ENCODE measurements around the gene SRCIN1.

The SRCIN1 gene

DNA sequence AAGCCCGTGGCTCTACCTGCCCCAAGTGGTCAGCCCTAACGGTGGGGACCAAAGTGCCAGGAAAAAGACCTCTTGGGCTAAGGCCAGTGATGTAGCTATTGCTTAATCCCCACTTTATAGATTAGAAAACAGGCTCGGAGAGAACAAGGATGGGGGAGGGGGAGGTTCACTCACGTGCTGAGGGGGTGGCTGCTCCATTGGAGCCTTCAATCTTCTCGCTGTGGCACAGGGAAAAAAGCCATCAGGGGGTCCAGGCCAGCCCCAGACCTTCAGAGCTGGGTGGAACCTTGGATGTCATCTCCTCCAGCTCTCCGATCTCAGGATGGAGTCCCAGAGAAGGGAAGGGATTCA, 45.9 kb downstream of the SRCIN1 start:
- no peaks in the 10 kb centered on the region for H3K36me3 ChIP-seq (ENCODE audit: insufficient read depth)
- H3K79me2 ChIP-seq (ENCODE audit: insufficient read depth, low read depth) = no peaks in the 10 kb centered on the region
- no peak overlapping the region for H3K4me3 ChIP-seq (IDR thresholded peaks at IDR 0.05; ENCODE audit: insufficient read depth, low read depth, low read length)
- peak overlapping the region; percentile 97; the same call in 1 of the 2 replicates for H2AFZ ChIP-seq (ENCODE audit: low read depth)
- no peaks in the 10 kb centered on the region for H4K20me1 ChIP-seq (ENCODE audit: insufficient read depth)
- no peak overlapping the region for H3K27ac ChIP-seq
- peaks cover 14% of the 10 kb centered on the region for H3K4me1 ChIP-seq (ENCODE audit: low read depth, poor library complexity, severe bottlenecking)
- peaks cover 35% of the 10 kb centered on the region for H3K27me3 ChIP-seq (ENCODE audit: insufficient read depth, low read depth)
- H3K4me2 ChIP-seq = peak overlapping the region; percentile 98
- TF ChIP-seq, protein P1, sequence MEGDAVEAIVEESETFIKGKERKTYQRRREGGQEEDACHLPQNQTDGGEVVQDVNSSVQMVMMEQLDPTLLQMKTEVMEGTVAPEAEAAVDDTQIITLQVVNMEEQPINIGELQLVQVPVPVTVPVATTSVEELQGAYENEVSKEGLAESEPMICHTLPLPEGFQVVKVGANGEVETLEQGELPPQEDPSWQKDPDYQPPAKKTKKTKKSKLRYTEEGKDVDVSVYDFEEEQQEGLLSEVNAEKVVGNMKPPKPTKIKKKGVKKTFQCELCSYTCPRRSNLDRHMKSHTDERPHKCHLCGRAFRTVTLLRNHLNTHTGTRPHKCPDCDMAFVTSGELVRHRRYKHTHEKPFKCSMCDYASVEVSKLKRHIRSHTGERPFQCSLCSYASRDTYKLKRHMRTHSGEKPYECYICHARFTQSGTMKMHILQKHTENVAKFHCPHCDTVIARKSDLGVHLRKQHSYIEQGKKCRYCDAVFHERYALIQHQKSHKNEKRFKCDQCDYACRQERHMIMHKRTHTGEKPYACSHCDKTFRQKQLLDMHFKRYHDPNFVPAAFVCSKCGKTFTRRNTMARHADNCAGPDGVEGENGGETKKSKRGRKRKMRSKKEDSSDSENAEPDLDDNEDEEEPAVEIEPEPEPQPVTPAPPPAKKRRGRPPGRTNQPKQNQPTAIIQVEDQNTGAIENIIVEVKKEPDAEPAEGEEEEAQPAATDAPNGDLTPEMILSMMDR (conservative IDR thresholded peaks at IDR 0.05; ENCODE audit: low read depth, low read length) = no peak
- no peak overlapping the region for H3K9ac ChIP-seq

DNA sequence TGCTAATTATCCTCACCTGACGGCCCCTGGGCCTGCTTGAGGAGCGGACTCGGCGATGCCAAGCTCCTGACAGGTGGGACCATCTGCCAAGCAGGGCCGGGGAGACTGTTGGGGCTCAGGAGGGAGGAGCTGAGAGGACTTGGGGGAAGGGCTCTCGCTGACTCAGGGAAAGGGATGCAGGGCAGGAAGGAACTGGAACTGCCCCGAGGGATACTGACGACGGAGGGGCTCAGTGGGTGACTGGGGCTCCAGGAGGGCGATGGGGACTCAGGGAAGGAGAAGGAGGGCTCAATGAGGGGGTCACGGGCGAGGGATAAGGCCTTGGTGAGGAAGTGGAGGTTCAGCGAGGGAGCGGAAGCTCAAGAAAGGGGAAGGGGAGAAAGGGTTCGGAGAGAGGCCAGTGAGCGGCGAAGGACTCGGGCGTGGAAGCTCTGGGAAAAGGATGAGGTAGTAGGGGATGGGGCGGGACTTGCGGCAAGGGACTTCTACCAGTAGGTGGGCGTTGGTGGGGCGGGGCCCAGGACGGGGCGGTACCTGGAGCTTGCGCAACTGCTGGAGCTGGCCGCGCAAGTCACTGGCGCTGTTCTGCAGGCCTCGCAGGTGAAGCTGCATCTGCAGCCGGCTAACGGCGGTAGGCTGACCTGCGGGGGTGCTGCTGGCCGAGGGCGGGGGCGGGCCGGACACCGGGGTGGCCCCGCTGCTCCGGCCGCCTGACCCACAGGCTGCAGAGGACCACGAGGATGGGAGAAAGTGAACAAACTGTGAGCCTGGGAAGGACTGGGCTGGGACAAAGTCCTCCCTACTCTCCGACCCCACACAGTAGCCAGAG, 46.5 kb downstream of the SRCIN1 start:
- Histone ChIP-seq H3K9ac (no peak overlapping the region), H3K4me2 (peak overlapping the region; percentile 98), H3K79me2 (ENCODE audit: insufficient read depth, low read depth) (no peaks in the 10 kb centered on the region), H4K20me1 (ENCODE audit: insufficient read depth) (no peaks in the 10 kb centered on the region), H3K27me3 (ENCODE audit: insufficient read depth, low read depth) (peaks cover 31% of the 10 kb centered on the region), H3K4me1 (ENCODE audit: low read depth, poor library complexity, severe bottlenecking) (peaks cover 14% of the 10 kb centered on the region), H3K4me3 (IDR thresholded peaks at IDR 0.05; ENCODE audit: insufficient read depth, low read depth, low read length) (no peak overlapping the region), H3K27ac (no peak overlapping the region), H2AFZ (ENCODE audit: low read depth) (peak overlapping the region; percentile 97), H3K36me3 (ENCODE audit: insufficient read depth) (no peaks in the 10 kb centered on the region)
- TF ChIP-seq, protein P1 (conservative IDR thresholded peaks at IDR 0.05; ENCODE audit: low read depth, low read length) = 0 out of 2 replicates have a peak, but pooled peaks have one; percentile 15

DNA sequence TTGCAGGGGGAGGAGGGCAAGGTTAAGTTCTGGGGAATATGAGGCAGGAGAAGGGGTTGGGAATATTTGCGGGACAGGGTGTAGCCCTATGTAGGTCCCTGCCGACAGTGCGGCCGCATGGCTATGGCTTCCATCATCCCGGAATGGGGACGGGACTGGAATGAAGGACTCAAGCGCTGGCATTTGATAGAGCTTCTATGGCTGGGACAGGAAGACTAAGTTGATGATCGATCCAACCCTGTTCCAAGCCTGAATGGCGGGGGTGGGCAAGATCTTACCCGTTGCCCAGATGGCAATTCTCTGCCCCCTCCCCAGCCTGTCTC, 47.1 kb downstream of the SRCIN1 start:
- no peak overlapping the region for H3K9ac ChIP-seq
- peaks cover 25% of the 10 kb centered on the region for H3K27me3 ChIP-seq (ENCODE audit: insufficient read depth, low read depth)
- no peak overlapping the region for H3K4me3 ChIP-seq (IDR thresholded peaks at IDR 0.05; ENCODE audit: insufficient read depth, low read depth, low read length)
- H3K79me2 ChIP-seq (ENCODE audit: insufficient read depth, low read depth) = no peaks in the 10 kb centered on the region
- H2AFZ ChIP-seq (ENCODE audit: low read depth) = peak overlapping the region; percentile 97
- H4K20me1 ChIP-seq (ENCODE audit: insufficient read depth) = no peaks in the 10 kb centered on the region
- peaks cover 14% of the 10 kb centered on the region for H3K4me1 ChIP-seq (ENCODE audit: low read depth, poor library complexity, severe bottlenecking)
- H3K27ac ChIP-seq = no peak overlapping the region
- H3K36me3 ChIP-seq (ENCODE audit: insufficient read depth) = no peaks in the 10 kb centered on the region
- peak overlapping the region; percentile 98 for H3K4me2 ChIP-seq
- TF ChIP-seq, protein P1 (conservative IDR thresholded peaks at IDR 0.05; ENCODE audit: low read depth, low read length) = no peak

DNA sequence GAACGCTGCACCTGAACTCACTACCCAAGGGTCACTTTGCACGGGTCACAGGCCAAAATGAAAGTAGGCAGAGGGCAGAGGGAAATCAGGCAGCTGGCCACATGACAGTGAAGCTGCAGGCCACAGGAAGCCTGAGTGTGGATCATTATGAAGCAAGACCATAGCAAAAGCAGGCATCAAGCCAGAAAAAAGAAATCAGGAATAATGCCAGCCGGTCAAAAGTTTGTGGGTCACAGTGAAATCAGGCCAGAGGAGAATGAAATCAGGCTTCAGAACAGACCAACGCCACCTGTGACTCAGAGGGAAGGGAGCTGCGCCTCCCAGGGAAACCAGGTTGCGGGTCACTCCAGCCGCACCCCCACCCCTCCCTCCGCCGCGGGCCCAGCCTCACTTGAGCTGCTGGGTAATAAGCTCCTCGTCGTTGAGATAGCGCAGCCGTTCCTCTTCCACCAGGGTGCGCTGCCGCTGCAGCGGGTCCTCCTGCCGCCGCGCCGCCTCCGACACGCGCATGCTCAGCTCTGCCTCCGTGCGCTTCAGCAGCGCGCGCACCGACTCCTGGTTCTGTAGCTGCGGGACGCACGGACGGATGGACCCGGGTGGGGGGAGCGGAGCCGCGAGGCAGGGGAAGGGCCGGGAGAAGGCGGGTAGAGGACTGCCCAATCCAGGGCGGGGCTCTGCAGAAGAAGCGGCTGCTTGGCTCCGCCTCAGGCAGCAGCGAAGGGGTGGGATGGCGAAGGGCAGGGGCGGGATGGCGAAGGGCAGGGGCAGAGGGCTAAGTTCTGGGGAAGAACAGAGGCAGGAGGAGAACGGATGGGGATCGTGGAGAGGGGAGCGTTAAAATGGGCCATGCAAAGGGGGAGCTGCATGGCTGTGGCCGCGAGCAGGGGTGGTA, 47.7 kb downstream of the SRCIN1 start:
- Histone ChIP-seq H3K9ac (no peak overlapping the region), H3K4me1 (ENCODE audit: low read depth, poor library complexity, severe bottlenecking) (peaks cover 14% of the 10 kb centered on the region), H3K27me3 (ENCODE audit: insufficient read depth, low read depth) (peaks cover 19% of the 10 kb centered on the region), H3K4me2 (peak overlapping the region; percentile 98), H2AFZ (ENCODE audit: low read depth) (peak overlapping the region; percentile 97), H3K79me2 (ENCODE audit: insufficient read depth, low read depth) (no peaks in the 10 kb centered on the region), H4K20me1 (ENCODE audit: insufficient read depth) (no peaks in the 10 kb centered on the region), H3K27ac (no peak overlapping the region), H3K36me3 (ENCODE audit: insufficient read depth) (no peaks in the 10 kb centered on the region), H3K4me3 (IDR thresholded peaks at IDR 0.05; ENCODE audit: insufficient read depth, low read depth, low read length) (no peak overlapping the region)
- TF ChIP-seq, protein P1 (conservative IDR thresholded peaks at IDR 0.05; ENCODE audit: low read depth, low read length) = peak; percentile 70
